NCI-H1436 treated with DMSO at 0.1 percent for 48 hours (cell line): Measurements from ENCODE around the gene DIP2C.
"Not testable (repeated sequence)": the region's sequence is repeated elsewhere in the genome, so short reads cannot be mapped to it uniquely, and the experiment has no call there.

Source experiments
- DNase-seq: peaks from one replicate; lab custom pipeline; 2025; lab: John Stamatoyannopoulos, UW

Gene DIP2C

GRCh38 chr10:514137-514671 is 175.3 kb downstream of the DIP2C start:
- peak; percentile 88 for DNase-seq

DNA sequence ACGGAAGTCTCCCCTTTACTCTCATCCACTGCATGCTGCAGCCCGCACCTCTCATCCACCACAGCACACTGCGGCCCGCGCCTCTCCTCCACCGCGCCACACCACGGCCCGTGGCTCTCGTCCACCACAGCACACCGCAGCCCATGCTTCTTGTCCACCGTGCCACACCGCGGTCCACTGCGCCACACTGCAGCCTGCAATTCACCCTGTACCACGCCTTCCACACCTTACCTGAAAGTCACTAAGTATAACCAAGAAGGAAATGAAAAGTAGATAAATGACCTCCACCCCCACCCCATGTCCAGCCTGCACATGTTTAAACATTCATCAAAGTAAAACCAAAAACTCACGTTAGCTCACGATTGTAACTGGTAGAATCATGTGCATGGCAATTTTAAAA is 176.1 kb downstream of the DIP2C start:
- DNase-seq = no peak

GRCh38 chr10:512661-513060 is 176.8 kb downstream of the DIP2C start:
- not testable (repeated sequence) for DNase-seq

DNA sequence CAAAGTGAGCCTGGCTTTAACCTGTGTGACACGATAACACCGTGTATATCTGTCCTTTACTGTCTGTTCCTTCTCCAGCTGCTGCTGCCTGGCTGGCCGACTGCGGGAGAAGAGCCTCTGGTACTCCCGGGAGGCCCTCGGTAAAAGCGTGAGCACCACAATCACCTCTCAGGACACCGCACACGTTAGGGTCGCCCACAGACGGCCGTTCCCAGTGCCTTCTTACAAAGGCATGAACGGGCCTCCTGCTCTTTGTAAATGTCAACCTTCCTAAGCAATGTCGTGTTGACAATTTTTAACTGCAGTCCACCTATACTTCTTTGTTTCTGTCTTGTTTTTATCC is 177.6 kb downstream of the DIP2C start:
- DNase-seq = no peak

GRCh38 chr10:511101-511848 is 178.2 kb downstream of the DIP2C start:
- peak; percentile 68 for DNase-seq

GRCh38 chr10:510415-510881 is 179.0 kb downstream of the DIP2C start:
- no peak for DNase-seq

DNA sequence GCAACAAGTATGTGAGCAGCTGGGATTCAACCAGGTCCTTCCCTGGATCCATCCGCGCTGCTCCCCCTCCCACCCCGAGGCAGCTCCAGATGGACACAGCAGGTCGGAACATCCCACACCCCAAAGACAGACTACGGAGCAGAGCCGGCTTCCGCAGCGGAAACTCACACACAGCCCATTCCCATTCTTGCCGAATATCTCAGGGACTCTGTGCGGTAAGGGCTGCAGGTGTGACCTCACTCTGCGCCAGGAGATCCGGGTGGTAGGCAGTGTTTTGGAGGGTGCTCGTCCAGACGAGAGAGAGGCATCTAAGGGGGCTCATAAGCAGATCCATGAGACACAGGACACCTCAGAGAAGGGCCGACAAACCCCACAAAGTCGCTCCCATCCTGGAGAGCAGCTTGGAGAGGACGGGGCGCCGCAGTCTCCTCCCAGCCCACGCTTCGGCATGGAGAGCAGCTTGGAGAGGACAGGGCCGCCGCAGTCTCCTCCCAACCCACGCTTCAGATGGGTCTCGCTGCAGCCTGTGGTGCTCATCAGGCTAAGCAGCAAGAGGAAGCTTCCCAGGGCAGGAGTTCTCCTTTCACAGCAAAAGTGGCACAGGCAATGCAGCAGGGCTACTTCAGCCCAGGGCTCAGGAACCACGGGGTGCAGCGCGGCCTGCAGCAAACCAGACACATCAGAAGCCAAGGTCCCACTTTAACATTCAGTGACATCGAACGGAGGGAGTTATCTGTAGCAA is 179.9 kb downstream of the DIP2C start:
- no peak for DNase-seq

GRCh38 chr10:508726-509125 is 180.7 kb downstream of the DIP2C start:
- no peak for DNase-seq

DNA sequence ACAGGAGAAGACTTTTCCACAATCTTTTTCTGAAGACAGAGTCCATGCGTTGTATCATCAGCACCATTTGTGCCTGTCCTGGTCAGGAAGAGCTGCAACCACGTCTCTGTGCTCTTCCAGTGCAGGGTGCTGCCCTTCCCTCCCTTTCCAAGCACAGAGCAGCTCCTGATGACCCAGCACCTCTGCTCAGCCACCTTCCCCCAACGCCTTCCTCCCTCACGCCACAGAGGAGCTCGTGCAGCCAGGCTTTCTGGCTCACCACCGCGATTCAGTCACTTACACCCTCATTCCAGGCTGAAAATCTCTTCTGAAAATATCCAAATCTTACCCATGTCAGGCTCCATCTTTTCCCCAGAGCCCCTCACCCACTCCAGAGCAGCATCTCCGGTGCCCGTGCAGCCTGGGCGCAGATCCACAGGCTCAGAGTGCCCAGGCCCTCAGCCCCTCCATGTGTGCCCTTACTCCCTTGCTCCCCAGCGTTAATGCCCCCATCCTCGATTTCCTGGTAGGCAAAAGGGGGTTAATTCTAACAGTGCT is 181.5 kb downstream of the DIP2C start:
- no peak for DNase-seq

- no peak for DNase-seq
Observed at GRCh38 chr10:507355-507699, 182.1 kb downstream of the DIP2C start.

- no peak for DNase-seq
Observed at GRCh38 chr10:506451-507354, 182.8 kb downstream of the DIP2C start.

DNA sequence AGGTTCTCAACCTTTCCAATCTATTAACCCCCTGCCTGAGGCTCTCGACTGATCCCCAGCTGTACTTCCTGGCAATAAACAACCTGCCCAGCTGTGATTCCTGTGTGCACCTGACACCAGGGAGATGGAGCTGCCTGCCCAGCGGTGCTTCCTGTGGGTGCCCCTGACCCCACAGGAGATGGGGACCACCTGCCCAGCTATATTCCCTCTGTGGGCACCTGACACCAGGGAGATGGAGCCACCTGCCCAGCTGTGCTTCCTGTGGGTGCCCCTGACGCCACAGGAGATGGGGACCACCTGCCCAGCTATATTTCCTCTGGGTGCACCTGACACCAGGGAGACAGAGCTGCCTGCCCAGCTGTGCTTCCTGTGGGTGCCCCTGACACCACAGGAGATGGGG is 184.0 kb downstream of the DIP2C start:
- DNase-seq = no peak

DNA sequence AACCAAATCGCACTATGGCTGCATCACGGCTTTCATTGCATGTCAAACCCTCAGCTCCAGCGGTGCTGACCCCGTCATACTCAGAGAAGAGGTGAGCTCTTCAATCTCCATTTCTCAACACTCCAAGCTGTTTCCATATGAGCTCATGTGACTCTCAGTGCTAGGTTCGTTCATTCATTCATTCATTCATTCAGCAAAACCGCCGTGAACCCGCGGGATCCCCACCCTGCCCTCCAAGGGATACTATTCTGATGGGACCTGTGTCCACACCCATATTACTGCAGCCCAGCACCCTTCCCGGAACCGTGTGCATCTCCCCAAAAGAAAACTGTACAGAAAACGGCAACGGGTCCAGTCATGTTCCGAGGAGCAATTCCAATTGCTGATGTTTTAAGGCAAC is 184.7 kb downstream of the DIP2C start:
- DNase-seq = no peak

DNA sequence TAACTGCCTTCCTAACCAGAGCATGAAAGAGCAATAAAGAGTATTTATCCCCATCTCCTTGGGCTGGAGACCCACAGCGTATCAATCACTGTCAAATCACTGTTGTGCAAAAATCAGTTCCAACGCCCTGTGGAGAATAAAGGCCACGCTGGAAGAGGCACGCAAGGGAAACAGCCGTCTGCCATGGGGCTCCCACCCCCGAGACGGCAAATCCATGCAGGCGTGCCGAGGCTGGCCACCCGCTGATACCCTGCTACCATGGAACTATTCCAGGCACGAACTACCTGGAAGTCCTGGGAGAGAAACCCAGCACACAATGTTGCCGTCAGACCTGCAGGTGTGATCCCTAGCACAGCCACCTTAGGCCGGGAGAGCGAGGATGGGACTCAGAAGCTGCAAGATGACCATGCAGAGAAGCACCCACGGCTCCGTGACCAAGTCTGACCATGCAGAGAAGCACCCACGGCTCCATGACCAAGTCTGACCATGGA is 185.3 kb downstream of the DIP2C start:
- no peak for DNase-seq

DNA sequence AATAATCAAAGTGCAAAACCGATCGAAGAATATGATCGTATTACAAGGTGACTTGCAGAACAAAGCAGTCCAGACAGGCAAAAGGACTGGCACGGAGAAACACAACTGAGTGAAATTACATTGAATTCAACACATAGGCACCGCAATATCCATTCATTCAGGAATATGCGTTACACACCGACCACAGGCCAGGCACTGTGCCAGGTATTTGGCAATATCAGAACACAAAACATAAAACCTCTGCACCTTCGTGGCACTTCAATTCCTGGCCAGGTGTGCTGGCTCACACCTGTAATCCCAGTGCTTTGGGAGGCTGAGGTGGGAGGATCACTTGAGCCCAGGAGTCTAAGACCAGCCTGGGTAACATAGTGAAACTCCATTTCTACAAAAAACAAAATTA is 187.9 kb downstream of the DIP2C start:
- DNase-seq = no peak

- DNase-seq = no peak
Observed at GRCh38 chr10:500876-501275, 188.6 kb downstream of the DIP2C start.

GRCh38 chr10:499991-500390 is 189.5 kb downstream of the DIP2C start:
- DNase-seq = no peak

DNA sequence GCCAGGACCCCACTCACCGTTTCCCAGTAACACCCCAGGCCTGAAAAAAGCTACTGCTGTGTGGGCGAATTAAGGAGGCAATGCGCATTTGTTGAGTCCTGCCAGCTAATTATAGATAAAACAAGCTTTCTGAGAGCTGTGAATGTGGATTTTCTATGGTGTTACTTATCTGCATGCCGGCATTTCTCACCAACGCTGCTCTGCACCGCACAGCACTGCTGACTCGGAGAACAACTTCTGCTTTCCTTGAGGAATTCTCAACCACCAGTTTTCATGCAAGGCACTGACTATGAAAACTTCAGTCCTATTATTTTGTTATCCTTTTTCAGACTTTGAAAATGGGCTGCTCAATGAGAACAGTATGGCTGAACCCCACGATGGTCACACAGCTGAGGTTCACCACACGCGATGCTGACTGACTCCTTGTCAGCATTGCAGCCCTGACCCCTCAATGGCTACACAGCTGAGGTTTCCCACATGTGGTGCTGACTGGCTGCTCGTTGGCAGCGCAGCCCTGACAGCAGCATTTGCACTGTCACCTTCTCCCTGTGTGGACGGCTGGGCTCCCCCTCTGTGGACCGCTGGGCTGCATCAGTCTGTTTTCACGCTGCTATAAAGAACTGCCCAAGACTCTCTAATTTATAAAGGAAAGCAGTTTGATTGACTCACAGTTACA is 190.6 kb downstream of the DIP2C start:
- no peak for DNase-seq

DNA sequence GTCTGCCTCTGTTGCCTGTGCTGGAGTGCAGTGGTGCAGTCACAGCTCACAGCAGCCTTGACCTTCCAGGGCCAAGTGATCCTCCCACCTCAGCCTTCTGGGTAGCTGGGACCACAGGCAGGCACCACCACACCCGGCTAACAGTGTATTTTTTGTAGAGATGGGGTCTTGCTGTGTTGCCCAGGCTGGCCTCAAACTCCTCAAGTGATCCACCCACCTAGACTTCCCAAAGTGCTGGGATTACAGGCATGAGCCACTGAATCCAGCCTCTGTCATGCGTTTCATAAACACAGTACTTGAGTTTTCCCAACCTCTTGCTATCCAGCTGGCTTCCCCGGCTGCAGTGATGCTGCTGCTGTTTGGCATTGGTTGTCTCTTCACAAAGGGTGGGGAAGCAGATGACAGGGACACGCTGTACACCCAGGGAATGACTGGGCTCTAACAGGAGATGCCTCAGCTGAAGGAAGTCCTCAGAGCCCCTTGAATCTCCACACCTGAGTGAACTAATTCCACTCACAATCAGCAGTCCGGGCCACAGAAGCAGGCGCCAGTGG is 191.5 kb downstream of the DIP2C start:
- no peak for DNase-seq

DNA sequence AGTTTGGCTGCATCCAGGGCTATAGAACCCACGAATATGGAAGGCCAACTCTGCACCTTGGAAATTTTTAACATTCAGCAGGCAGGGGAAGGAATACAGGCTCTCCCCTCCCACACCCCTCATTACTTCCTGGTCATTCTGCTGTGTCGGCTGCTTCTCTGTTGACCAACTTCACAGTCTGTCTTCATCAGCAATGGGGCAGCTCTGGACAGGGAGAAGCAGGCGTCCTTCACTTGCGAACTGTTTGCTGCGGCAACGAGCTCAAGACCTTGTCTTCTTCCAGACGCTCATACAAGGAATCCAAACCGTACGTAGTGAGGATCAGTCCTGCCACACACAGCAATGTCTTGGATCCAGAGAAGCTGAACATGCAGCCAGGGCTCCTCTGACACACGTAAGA is 192.2 kb downstream of the DIP2C start:
- DNase-seq = no peak

- no peak for DNase-seq
Observed at GRCh38 chr10:494556-494955, 194.9 kb downstream of the DIP2C start.
